ENCODE results near the gene TMEM14B. TPM values are rescaled to one million over a fixed set of nuclear protein-coding genes. Genes with fewer than 3 reads are reported as not detected.
A peak's percentile ranks its signal among the peaks of the same experiment; 100 is the strongest.

The TMEM14B gene
- total and polyA plus RNA-seq, 11 donors: 77.9 to 119 (median 102) TPM

- Histone ChIP-seq H3K36me3 (peaks cover 0 to 44% (median 32%) of the 10 kb centered on the region in 9 donors), H3K9me3 (no peaks in the 10 kb centered on the region), H3K27ac (peak overlapping the region in 4 of 12 donors; percentile 9 to 28 (median 14)), H3K4me1 (peaks cover 0 to 15% (median 6%) of the 10 kb centered on the region in 12 donors), H3K27me3 (no peaks in the 10 kb centered on the region), H3K4me3 (no peak overlapping the region)
- ATAC-seq: peak in 3 of 4 donors; percentile 41 to 88 (median 68)
- intact Hi-C loops (cut with DNase I): no loop called here
- 31 to 44% (median 38%) methylated on average over 6 of the region's 6 CpGs for WGBS, 4 donors
- DNase-seq: peak in 2 of 5 donors; percentile 37 to 50
- TF ChIP-seq POLR2A (IDR thresholded peaks at IDR 0.05) (no peak), CTCF (IDR thresholded peaks at IDR 0.05) (no peak)
Measured at GRCh38 chr6:10759884-10760329, 12.3 kb downstream of the TMEM14B start.

GRCh38 chr6:10763006-10763405 lies 15.4 kb downstream of the TMEM14B start:
- Histone ChIP-seq H3K36me3 (peaks cover 0 to 23% (median 3%) of the 10 kb centered on the region in 9 donors), H3K4me3 (no peak overlapping the region), H3K27me3 (no peaks in the 10 kb centered on the region), H3K27ac (no peak overlapping the region), H3K9me3 (no peaks in the 10 kb centered on the region), H3K4me1 (peaks cover 0 to 14% (median 6%) of the 10 kb centered on the region in 12 donors)
- ATAC-seq: no peak
- no peak for TF ChIP-seq CTCF (IDR thresholded peaks at IDR 0.05)
- TF ChIP-seq POLR2A (IDR thresholded peaks at IDR 0.05): no peak
- WGBS, 4 donors: 79 to 89% (median 87%) methylated on average over 2 of the region's 2 CpGs
- no peak for DNase-seq
- intact Hi-C loops (cut with DNase I): no loop called here

GRCh38 chr6:10769419-10769818 lies 21.8 kb downstream of the TMEM14B start:
- no peaks in the 10 kb centered on the region for H3K27me3 ChIP-seq
- H3K9me3 ChIP-seq: no peaks in the 10 kb centered on the region
- peaks cover 0 to 47% (median 17%) of the 10 kb centered on the region in 9 donors for H3K36me3 ChIP-seq
- ATAC-seq (no peak), DNase-seq (no peak)
- no peaks in the 10 kb centered on the region for H3K4me1 ChIP-seq
- no peak overlapping the region for H3K27ac ChIP-seq
- H3K4me3 ChIP-seq: no peak overlapping the region
- intact Hi-C loops (cut with DNase I): no loop called here
- 88 to 96% (median 90%) methylated on average over 3 of the region's 3 CpGs for WGBS, 4 donors
- TF ChIP-seq POLR2A (IDR thresholded peaks at IDR 0.05) (no peak), CTCF (IDR thresholded peaks at IDR 0.05) (no peak)

- no peaks in the 10 kb centered on the region for H3K9me3 ChIP-seq
- no peak overlapping the region for H3K4me3 ChIP-seq
- no peaks in the 10 kb centered on the region for H3K27me3 ChIP-seq
- H3K36me3 ChIP-seq: peaks cover 0 to 62% (median 25%) of the 10 kb centered on the region in 9 donors
- DNase-seq: no peak
- TF ChIP-seq POLR2A (IDR thresholded peaks at IDR 0.05) (no peak), CTCF (IDR thresholded peaks at IDR 0.05) (no peak)
- no peak overlapping the region for H3K27ac ChIP-seq
- 55 to 67% (median 60%) methylated on average over 12 of the region's 12 CpGs for WGBS, 4 donors
- H3K4me1 ChIP-seq: no peaks in the 10 kb centered on the region
- intact Hi-C loops (cut with DNase I): no loop called here
- no peak for ATAC-seq
Measured at GRCh38 chr6:10771371-10771894, 23.8 kb downstream of the TMEM14B start.

All from heart left ventricle (tissue), 16 donors.